WTC11 (cell line): Measurements from ENCODE around the gene CREB3L1.

Source experiments
- CTCF ChIP-seq: fragments of 200-600 bp; IDR thresholded peaks from 2 replicates; pipeline ENCODE4 v1.8.0; 2022; ENCODE audit warnings: antibody characterized with exemption
- E2F4 ChIP-seq: sonication (generic); formaldehyde crosslinking; IDR thresholded peaks from 2 replicates; pipeline ENCODE4 v1.8.1; 2022; ENCODE audit warnings: low read depth, mild to moderate bottlenecking, moderate library complexity, missing genetic modification reagents, borderline replicate concordance
- JUN ChIP-seq: sonication (generic); formaldehyde crosslinking; IDR thresholded peaks from 2 replicates; pipeline ENCODE4 v1.8.0; 2023; ENCODE audit warnings: mild to moderate bottlenecking, missing genetic modification reagents
- TEAD1 ChIP-seq: sonication (generic); formaldehyde crosslinking; IDR thresholded peaks from 2 replicates; pipeline ENCODE4 v1.8.0; 2022; ENCODE audit warnings: mild to moderate bottlenecking, missing genetic modification reagents
- ZNF263 ChIP-seq: sonication (generic); formaldehyde crosslinking; IDR thresholded peaks from 2 replicates; pipeline ENCODE4 v1.8.1; 2022; ENCODE audit warnings: low read depth, mild to moderate bottlenecking, moderate library complexity, missing genetic modification reagents
- TF ChIP-seq, protein P1 (sequence below): sonication (generic); formaldehyde crosslinking; IDR thresholded peaks from 2 replicates; pipeline ENCODE4 v1.8.0; 2022; ENCODE audit warnings: mild to moderate bottlenecking, missing genetic modification reagents

DNA sequence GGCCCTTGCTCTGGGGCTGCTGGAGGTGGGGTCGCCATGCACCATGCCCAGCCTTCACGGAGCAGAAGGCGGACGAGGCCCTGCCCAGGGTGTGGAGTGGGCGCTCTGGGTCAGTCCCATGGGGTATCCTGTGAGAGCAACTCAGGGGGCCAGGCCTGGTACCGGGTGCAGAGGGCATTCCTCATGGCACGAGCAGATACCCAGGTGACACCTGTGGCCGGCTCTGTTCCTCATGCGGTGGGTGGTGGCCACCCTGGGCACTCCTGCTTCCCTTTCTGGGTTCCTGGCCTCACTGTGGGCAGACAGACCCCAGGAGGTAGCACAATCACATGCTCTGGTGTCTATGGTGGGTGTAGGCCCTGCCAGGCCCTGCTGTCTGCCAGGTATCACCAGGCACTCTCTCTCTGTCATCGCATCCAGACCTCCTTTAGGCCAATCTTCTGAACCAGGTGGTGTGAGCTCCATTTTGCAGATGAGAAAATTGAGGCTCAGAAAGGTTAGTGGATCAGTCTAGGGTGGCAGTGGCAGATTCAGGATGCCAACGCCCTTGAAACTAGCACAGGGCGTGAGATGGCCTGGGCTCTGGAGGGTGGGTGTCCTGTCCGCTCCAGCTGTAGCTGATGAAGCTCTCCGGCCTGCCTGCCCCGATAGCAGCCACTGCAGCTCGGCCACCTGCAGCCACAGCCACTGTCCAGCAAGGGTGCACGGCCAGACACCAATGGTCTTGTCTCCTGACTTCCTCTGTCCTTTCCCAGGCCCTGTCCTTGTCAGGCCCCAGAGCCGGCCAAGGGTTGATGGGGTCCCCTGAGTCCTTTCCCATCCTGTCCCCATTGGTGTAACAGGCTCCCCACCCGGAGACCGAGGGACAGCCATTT is 84.9 kb downstream of the CREB3L1 start:
- TF ChIP-seq JUN: no peak
- TF ChIP-seq CTCF: no peak
- TF ChIP-seq TEAD1 (CRISPR knock-in tag): no peak
- no peak for TF ChIP-seq E2F4 (CRISPR knock-in tag)
- no peak for TF ChIP-seq ZNF263 (CRISPR knock-in tag)
- TF ChIP-seq, protein P1, sequence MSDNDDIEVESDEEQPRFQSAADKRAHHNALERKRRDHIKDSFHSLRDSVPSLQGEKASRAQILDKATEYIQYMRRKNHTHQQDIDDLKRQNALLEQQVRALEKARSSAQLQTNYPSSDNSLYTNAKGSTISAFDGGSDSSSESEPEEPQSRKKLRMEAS (CRISPR knock-in tag): no peak
